ENCODE measurements around the gene KRT40. TPM values are rescaled to one million over a fixed set of nuclear protein-coding genes. Genes with fewer than 3 reads are reported as not detected.

KRT40 gene
- total and polyA plus RNA-seq, 10 of the 15 experiments (the other 5 are each of a cell fraction or from before 2014, with no cell fraction given) = not detected

DNA sequence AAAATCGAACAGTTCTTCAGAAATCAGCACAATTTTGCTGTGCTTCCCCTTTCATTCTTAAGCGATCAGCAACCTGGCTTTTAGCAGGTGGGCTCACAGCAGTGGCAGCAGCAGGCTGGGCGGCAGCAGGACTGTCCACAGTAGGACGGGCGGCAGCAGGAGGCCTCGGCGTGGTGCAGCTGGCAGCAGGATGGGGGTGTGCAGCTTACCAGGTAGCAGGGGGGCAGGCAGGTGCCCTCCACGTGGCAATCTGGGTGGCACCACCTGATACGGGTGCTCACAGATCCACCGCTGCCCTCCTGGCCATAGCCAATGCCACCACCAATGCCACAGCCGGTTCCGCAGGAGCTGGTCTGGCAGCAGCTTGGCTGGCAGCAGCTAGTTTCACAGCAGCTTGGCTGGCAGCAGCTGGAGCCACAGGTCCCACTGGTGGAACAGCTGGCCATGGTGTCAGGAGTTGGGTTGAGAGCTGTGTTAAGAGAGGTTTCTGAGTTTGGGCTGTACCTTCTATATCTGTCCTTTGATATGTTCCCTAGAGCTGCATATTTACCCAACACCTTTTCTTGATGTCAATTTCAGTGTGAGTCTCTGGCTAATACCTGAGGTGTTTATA, 45.6 kb upstream of the KRT40 start, which contains the start of gene KRTAP1-4:
Gene KRTAP1-4 (minus strand): TSS at position 563 of the 613 bp plus-strand sequence. CDS start 117 bp downstream, at position 446.
- no peak within 1 kb of the TSS for H3K4me2 ChIP-seq (ENCODE audit: control insufficient read depth, insufficient read depth)
- H3K9me3 ChIP-seq (replicated peaks; ENCODE audit: control insufficient read depth, insufficient read depth, low read length) = no peaks in the 10 kb centered on the region
- intact Hi-C loops (cut with micrococcal nuclease; ENCODE audit: unreplicated experiment) = no loop called here
- 0 out of 4 replicates have a peak, but pooled peaks cover 0 to 3% of the 10 kb centered on the region in 2 experiments for H3K27me3 ChIP-seq (replicated peaks in 1 of 2; ENCODE audit: control insufficient read depth in 2 of 2, insufficient read depth in 2 of 2, low read length in 1 of 2)
- in situ Hi-C loops (cut with MboI) = no loop called here
- H2AFZ ChIP-seq (ENCODE audit: control insufficient read depth, low read depth, low read length) = no peak within 1 kb of the TSS
- TF ChIP-seq, protein P1, sequence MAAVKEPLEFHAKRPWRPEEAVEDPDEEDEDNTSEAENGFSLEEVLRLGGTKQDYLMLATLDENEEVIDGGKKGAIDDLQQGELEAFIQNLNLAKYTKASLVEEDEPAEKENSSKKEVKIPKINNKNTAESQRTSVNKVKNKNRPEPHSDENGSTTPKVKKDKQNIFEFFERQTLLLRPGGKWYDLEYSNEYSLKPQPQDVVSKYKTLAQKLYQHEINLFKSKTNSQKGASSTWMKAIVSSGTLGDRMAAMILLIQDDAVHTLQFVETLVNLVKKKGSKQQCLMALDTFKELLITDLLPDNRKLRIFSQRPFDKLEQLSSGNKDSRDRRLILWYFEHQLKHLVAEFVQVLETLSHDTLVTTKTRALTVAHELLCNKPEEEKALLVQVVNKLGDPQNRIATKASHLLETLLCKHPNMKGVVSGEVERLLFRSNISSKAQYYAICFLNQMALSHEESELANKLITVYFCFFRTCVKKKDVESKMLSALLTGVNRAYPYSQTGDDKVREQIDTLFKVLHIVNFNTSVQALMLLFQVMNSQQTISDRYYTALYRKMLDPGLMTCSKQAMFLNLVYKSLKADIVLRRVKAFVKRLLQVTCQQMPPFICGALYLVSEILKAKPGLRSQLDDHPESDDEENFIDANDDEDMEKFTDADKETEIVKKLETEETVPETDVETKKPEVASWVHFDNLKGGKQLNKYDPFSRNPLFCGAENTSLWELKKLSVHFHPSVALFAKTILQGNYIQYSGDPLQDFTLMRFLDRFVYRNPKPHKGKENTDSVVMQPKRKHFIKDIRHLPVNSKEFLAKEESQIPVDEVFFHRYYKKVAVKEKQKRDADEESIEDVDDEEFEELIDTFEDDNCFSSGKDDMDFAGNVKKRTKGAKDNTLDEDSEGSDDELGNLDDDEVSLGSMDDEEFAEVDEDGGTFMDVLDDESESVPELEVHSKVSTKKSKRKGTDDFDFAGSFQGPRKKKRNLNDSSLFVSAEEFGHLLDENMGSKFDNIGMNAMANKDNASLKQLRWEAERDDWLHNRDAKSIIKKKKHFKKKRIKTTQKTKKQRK (IDR thresholded peaks at IDR 0.05; ENCODE audit: low read depth, low read length) = no peak
- TF ChIP-seq NRF1 (conservative IDR thresholded peaks at IDR 0.05; ENCODE audit: low read depth, low read length) = no peak
- TF ChIP-seq RUNX3 (IDR thresholded peaks at IDR 0.05; ENCODE audit: low read length) = no peak
- no peak for TF ChIP-seq NR2F1 (conservative IDR thresholded peaks at IDR 0.05)
- no peak for TF ChIP-seq SREBF1 (IDR thresholded peaks at IDR 0.05; ENCODE audit: low read length)
- no peak for TF ChIP-seq MTA3 (IDR thresholded peaks at IDR 0.05; ENCODE audit: borderline replicate concordance, low read length)
- TF ChIP-seq, protein P2, sequence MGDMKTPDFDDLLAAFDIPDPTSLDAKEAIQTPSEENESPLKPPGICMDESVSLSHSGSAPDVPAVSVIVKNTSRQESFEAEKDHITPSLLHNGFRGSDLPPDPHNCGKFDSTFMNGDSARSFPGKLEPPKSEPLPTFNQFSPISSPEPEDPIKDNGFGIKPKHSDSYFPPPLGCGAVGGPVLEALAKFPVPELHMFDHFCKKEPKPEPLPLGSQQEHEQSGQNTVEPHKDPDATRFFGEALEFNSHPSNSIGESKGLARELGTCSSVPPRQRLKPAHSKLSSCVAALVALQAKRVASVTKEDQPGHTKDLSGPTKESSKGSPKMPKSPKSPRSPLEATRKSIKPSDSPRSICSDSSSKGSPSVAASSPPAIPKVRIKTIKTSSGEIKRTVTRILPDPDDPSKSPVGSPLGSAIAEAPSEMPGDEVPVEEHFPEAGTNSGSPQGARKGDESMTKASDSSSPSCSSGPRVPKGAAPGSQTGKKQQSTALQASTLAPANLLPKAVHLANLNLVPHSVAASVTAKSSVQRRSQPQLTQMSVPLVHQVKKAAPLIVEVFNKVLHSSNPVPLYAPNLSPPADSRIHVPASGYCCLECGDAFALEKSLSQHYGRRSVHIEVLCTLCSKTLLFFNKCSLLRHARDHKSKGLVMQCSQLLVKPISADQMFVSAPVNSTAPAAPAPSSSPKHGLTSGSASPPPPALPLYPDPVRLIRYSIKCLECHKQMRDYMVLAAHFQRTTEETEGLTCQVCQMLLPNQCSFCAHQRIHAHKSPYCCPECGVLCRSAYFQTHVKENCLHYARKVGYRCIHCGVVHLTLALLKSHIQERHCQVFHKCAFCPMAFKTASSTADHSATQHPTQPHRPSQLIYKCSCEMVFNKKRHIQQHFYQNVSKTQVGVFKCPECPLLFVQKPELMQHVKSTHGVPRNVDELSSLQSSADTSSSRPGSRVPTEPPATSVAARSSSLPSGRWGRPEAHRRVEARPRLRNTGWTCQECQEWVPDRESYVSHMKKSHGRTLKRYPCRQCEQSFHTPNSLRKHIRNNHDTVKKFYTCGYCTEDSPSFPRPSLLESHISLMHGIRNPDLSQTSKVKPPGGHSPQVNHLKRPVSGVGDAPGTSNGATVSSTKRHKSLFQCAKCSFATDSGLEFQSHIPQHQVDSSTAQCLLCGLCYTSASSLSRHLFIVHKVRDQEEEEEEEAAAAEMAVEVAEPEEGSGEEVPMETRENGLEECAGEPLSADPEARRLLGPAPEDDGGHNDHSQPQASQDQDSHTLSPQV (IDR thresholded peaks at IDR 0.05) = no peak
- TF ChIP-seq RAD51 (IDR thresholded peaks at IDR 0.05) = no peak
- TF ChIP-seq ZNF384 (IDR thresholded peaks at IDR 0.05; ENCODE audit: borderline replicate concordance, low read depth, low read length) = no peak
- TF ChIP-seq HDAC2 (IDR thresholded peaks at IDR 0.05) = no peak
- TF ChIP-seq ZNF274 (IDR thresholded peaks at IDR 0.05; ENCODE audit: insufficient read depth, insufficient read length) = no peak
- ChIA-PET CTCF (interaction anchor here (0.9 to 1.7 kb wide), 2 partner anchors 10 to 633 kb away, joined by 3 to 4 read pairs; no protein-coding TSS in a partner anchor), POLR2A (no interaction called here), SMC1A (ENCODE audit: uncharacterized antibody, unreplicated experiment) (interaction anchor here (1.1 kb wide), 1 partner anchor 34 kb away, joined by 3 read pairs; no protein-coding TSS in a partner anchor), RAD21 (ENCODE audit: unreplicated experiment) (no interaction called here)
- no peaks in the 10 kb centered on the region for H3K79me2 ChIP-seq (ENCODE audit: control insufficient read depth, insufficient read depth, low read length)
- ATAC-seq (no peak), FAIRE-seq (no peak), DNase-seq (ENCODE audit: low read depth, low spot score) (no peak)
- no TSS peak for BruUV-seq (replicated peaks)
- no peak within 1 kb of the TSS for H3K9ac ChIP-seq (ENCODE audit: control insufficient read depth, insufficient read depth, low read length)
- no peaks in the 10 kb centered on the region for H4K20me1 ChIP-seq (ENCODE audit: control insufficient read depth, insufficient read depth)
- 17% methylated on average over 12 of the region's 12 CpGs for WGBS (ENCODE audit: insufficient coverage, insufficient replicate concordance, low lambda C conversion rate, missing lambda C conversion rate)
- no peaks in the 10 kb centered on the region for H3K36me3 ChIP-seq (ENCODE audit: control insufficient read depth in 2 of 2, insufficient read depth in 2 of 2, low read length in 1 of 2)
- H3K4me3 ChIP-seq = no peak within 1 kb of the TSS
- no peaks in the 10 kb centered on the region for H3K4me1 ChIP-seq (ENCODE audit: control insufficient read depth, insufficient read depth, low read length)
- H3K27ac ChIP-seq (ENCODE audit: control insufficient read depth, insufficient read depth) = no peak within 1 kb of the TSS
